ENCODE data around the gene DCAKD. TPM values are rescaled to one million over a fixed set of nuclear protein-coding genes. Genes with fewer than 3 reads are reported as not detected.

DCAKD gene
- polyA plus RNA-seq, 1 donor from 2014 or later: 68.5 TPM

DNA sequence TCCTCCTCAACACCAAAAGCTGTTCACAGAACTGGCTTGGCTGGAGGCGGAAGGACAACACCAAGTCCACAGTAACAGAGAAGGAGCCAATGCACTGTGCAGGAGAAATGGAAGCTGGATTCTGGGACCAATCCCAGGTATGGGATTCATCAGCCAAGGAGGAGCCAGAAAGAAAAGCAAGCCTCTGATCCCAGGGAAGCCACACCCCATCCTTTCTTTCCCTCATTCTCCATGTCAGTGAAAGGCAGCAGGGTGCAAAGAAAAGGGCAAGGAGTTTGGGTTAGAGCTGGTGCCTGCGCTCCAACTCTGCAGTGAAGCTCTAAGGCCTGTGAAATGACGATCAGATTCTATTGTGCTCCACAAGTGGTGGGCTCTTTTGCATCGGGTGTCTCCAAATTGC, 11.0 kb downstream of the DCAKD start:
- no peaks in the 10 kb centered on the region for H3K27me3 ChIP-seq (ENCODE audit: insufficient read depth, low read depth, low read length)
- no peak overlapping the region for H2AFZ ChIP-seq (ENCODE audit: low read depth, low read length)
- H3K4me2 ChIP-seq (ENCODE audit: low read length): no peak overlapping the region
- H3K27ac ChIP-seq (ENCODE audit: low read length): no peak overlapping the region
- no peaks in the 10 kb centered on the region for H3K36me3 ChIP-seq (ENCODE audit: insufficient read depth, low read length)
- H3K9me3 ChIP-seq (ENCODE audit: low read length): no peaks in the 10 kb centered on the region
- no peaks in the 10 kb centered on the region for H3K79me2 ChIP-seq (replicated peaks; ENCODE audit: insufficient read depth, low read length)
- H4K20me1 ChIP-seq (ENCODE audit: insufficient read depth): no peaks in the 10 kb centered on the region
- no peak for TF ChIP-seq EP300 (conservative IDR thresholded peaks at IDR 0.05; ENCODE audit: poor library complexity, severe bottlenecking)
- no peak for TF ChIP-seq POLR2AphosphoS5 (IDR thresholded peaks at IDR 0.05)
- TF ChIP-seq TAF1 (IDR thresholded peaks at IDR 0.05; ENCODE audit: low read depth): no peak
- TF ChIP-seq SMC3 (conservative IDR thresholded peaks at IDR 0.05; ENCODE audit: poor library complexity): no peak
- TF ChIP-seq, protein P1, sequence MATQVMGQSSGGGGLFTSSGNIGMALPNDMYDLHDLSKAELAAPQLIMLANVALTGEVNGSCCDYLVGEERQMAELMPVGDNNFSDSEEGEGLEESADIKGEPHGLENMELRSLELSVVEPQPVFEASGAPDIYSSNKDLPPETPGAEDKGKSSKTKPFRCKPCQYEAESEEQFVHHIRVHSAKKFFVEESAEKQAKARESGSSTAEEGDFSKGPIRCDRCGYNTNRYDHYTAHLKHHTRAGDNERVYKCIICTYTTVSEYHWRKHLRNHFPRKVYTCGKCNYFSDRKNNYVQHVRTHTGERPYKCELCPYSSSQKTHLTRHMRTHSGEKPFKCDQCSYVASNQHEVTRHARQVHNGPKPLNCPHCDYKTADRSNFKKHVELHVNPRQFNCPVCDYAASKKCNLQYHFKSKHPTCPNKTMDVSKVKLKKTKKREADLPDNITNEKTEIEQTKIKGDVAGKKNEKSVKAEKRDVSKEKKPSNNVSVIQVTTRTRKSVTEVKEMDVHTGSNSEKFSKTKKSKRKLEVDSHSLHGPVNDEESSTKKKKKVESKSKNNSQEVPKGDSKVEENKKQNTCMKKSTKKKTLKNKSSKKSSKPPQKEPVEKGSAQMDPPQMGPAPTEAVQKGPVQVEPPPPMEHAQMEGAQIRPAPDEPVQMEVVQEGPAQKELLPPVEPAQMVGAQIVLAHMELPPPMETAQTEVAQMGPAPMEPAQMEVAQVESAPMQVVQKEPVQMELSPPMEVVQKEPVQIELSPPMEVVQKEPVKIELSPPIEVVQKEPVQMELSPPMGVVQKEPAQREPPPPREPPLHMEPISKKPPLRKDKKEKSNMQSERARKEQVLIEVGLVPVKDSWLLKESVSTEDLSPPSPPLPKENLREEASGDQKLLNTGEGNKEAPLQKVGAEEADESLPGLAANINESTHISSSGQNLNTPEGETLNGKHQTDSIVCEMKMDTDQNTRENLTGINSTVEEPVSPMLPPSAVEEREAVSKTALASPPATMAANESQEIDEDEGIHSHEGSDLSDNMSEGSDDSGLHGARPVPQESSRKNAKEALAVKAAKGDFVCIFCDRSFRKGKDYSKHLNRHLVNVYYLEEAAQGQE (IDR thresholded peaks at IDR 0.05; ENCODE audit: borderline replicate concordance): no peak
- no peak for TF ChIP-seq RAD21 (conservative IDR thresholded peaks at IDR 0.05)
- no peak for TF ChIP-seq EZH2 (IDR thresholded peaks at IDR 0.05; ENCODE audit: borderline replicate concordance, insufficient read depth, low read length, poor library complexity, severe bottlenecking)
- TF ChIP-seq CTCF (IDR thresholded peaks at IDR 0.05; ENCODE audit: poor library complexity, severe bottlenecking): no peak
- TF ChIP-seq MXI1 (conservative IDR thresholded peaks at IDR 0.05; ENCODE audit: poor library complexity, severe bottlenecking): no peak
- H3F3A ChIP-seq (ENCODE audit: insufficient read depth, low read length, poor library complexity, severe bottlenecking): no peaks in the 10 kb centered on the region
- no peak overlapping the region for H3K4me3 ChIP-seq (ENCODE audit: low read length)
- no peaks in the 10 kb centered on the region for H3K9me2 ChIP-seq (ENCODE audit: insufficient read depth, low read length)
- no peak overlapping the region for H3K9ac ChIP-seq (ENCODE audit: low read length)

DNA sequence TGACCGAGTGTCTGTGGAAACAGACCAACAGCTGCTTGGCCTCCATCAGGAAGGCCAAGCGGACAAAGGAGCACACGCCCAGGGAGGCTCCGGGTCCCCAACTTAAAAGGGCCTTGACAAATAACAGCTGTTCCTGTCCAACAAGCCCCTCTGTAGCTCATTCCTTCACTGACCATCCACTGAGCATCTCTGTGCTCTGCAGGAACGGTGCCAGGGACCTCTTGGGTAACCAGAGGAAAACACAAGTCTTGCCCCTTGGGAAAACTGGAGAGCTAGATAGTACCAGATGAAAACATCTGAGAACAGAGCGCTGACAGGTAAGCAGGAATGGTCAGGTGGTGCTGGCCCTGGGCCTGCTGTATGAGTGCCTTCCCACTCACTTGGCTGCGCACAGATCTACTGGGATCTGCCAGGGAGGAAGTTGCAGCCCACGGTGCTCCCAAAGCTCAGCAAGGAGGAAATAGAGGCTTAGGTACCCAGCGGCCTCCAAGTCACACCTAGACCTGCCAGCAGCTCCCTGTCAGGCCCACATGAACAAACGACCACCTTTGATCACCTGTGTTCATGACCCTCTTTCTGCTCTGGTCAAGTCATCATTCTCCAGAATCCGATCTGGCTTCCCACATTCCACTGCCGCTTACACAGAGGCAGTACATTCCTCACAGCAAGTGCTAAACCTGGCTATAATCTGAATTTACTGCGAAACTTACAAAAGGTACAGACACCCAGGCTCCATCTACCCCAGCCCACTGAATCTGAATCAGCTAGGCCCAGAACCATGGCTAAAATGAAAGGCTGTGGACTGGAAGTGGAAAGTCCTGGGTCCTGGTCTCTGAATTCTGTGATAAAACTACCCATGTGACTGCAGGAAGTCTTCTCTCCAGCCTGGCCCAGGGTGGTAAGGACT, 12.5 kb downstream of the DCAKD start:
- Histone ChIP-seq H3K27me3 (ENCODE audit: insufficient read depth, low read depth, low read length) (no peaks in the 10 kb centered on the region), H3F3A (ENCODE audit: insufficient read depth, low read length, poor library complexity, severe bottlenecking) (no peaks in the 10 kb centered on the region), H3K9me3 (ENCODE audit: low read length) (no peaks in the 10 kb centered on the region), H2AFZ (ENCODE audit: low read depth, low read length) (no peak overlapping the region), H3K4me3 (ENCODE audit: low read length) (no peak overlapping the region), H3K9me2 (ENCODE audit: insufficient read depth, low read length) (no peaks in the 10 kb centered on the region), H3K36me3 (ENCODE audit: insufficient read depth, low read length) (no peaks in the 10 kb centered on the region), H3K4me2 (ENCODE audit: low read length) (no peak overlapping the region), H4K20me1 (ENCODE audit: insufficient read depth) (no peaks in the 10 kb centered on the region), H3K27ac (ENCODE audit: low read length) (no peak overlapping the region), H3K9ac (ENCODE audit: low read length) (no peak overlapping the region), H3K79me2 (replicated peaks; ENCODE audit: insufficient read depth, low read length) (no peaks in the 10 kb centered on the region)
- TF ChIP-seq TAF1 (IDR thresholded peaks at IDR 0.05; ENCODE audit: low read depth) (no peak), MXI1 (conservative IDR thresholded peaks at IDR 0.05; ENCODE audit: poor library complexity, severe bottlenecking) (no peak), EZH2 (IDR thresholded peaks at IDR 0.05; ENCODE audit: borderline replicate concordance, insufficient read depth, low read length, poor library complexity, severe bottlenecking) (no peak), CTCF (IDR thresholded peaks at IDR 0.05; ENCODE audit: poor library complexity, severe bottlenecking) (no peak), SMC3 (conservative IDR thresholded peaks at IDR 0.05; ENCODE audit: poor library complexity) (no peak), RAD21 (conservative IDR thresholded peaks at IDR 0.05) (no peak), EP300 (conservative IDR thresholded peaks at IDR 0.05; ENCODE audit: poor library complexity, severe bottlenecking) (no peak)
- TF ChIP-seq, protein P1 (IDR thresholded peaks at IDR 0.05; ENCODE audit: borderline replicate concordance): no peak
